ENCODE data around the gene CPXM2.

Gene CPXM2

GRCh38 chr10:123847686-123848432, 43.7 kb downstream of the CPXM2 start:
- no peak for DNase-seq (ENCODE audit: low spot score)

- no peak for DNase-seq (ENCODE audit: low spot score)
Observed at GRCh38 chr10:123843835-123844234, 47.8 kb downstream of the CPXM2 start.

GRCh38 chr10:123842692-123843385, 48.8 kb downstream of the CPXM2 start:
- no peak for DNase-seq (ENCODE audit: low spot score)

GRCh38 chr10:123841560-123841959, 50.0 kb downstream of the CPXM2 start:
- no peak for DNase-seq (ENCODE audit: low spot score)

GRCh38 chr10:123841115-123841514, 50.5 kb downstream of the CPXM2 start:
- no peak for DNase-seq (ENCODE audit: low spot score)

DNA sequence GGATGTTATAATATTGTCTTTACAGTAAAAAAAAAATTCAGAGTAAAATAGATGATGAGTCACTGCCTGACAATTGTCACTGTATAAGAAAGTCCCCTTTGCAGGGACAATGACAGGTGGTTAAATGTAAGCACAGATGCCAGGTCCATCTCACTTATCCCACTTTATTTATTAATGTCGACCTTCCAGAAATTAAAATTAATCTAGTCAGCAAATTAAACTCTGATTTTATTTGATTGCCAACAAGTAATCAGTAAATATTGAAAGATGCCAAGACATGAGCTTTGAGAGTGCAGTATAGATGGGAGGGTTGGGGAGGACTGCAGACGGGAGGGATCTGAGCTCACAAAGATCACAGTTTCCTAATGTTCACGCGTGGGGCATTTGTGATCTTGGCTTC, 50.9 kb downstream of the CPXM2 start:
- no peak for DNase-seq (ENCODE audit: low spot score)

DNA sequence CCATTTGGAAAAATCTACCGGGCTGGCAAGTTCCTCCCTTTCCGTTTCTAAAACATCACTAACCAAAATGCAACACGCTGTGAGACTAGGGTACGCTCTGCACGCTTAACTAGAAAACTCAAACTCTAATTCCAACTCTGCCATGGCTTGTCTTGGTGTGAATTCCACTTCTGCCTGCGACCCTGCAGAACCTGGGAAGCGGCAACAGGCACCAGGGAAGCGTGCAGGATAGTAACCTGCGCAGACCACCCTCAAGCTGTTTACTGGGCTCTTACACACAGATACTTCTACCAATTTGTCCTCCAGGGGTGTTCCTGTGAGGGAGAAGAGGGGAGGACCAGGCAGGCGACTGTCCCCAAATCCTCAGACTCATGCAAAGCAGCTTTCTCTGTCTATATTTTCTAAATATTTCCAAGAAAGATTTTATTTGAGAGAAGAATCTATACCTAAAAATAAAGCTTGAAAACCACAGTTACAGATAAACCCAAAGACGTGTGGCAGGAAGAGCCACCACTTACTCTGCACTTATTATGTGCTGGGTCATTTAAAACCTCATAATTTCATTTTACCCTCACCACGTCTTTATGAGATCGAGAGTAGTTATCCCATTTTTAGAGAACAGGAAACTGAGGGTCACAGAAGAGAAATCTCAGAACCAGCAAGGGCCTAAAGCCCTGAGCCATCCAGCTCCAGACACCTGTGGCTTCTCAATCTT, 52.9 kb downstream of the CPXM2 start:
- no peak for DNase-seq (ENCODE audit: low spot score)

- DNase-seq (ENCODE audit: low spot score) = no peak
Observed at GRCh38 chr10:123837756-123838155, 53.9 kb downstream of the CPXM2 start.

DNA sequence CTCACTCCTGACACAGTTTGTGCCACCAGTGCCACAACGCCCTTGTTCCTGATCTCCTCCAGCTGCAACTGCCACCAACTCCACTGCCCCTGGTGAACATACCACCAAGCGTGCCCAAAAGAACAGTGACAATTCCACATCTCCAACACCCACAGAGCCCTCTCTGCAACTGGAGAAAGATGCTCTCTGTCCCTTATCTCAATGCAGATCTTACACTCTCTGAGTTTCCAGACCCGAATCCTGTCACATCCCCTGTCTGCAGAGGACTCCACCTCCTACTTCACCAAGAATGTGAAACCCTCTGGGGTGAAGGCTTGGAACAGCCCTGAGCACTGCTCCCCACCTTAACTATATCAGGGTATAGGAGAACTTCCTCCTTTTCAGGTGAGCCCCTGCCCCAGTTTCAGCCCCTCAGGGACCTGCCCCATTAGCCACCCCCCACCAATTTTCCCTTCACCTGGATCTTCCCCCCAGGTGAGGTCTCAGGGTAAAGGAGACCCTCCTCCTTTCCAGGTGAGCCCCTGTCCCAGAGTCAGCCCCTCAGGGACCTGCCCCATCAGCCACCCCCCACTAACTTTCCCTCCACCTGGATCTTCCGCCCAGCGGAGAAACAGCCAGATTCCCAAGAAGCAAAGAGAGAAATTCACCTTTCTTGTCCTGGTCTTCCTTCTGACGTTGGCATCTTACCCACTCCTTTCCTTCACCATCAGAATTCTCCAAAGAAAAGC, 55.0 kb downstream of the CPXM2 start:
- DNase-seq (ENCODE audit: low spot score) = no peak

- no peak for DNase-seq (ENCODE audit: low spot score)
Observed at GRCh38 chr10:123835575-123835974, 56.0 kb downstream of the CPXM2 start.

GRCh38 chr10:123833170-123833850, 58.3 kb downstream of the CPXM2 start:
- DNase-seq (ENCODE audit: low spot score) = no peak

DNA sequence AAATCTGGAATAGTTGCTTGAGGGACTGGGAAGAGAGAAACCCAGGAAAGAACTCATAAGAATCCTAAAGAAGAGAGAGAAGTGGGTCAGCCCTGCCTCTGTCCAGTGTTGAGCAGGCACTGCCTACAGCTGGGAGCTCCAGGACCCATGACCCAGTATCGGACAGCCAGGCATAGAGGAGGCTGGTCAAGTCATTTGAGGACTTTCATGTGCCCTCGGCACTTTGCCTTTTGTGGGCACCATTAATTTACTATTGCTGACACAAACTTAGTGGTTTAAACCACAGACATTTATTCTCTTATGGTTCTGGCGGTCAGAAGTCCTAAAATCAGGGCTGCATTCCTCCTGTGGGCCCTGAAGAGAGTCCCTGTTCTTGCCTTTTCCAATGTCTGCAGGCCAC, 60.3 kb downstream of the CPXM2 start:
- no peak for DNase-seq (ENCODE audit: low spot score)

GRCh38 chr10:123821136-123821535, 70.5 kb downstream of the CPXM2 start:
- no peak for DNase-seq (ENCODE audit: low spot score)

DNA sequence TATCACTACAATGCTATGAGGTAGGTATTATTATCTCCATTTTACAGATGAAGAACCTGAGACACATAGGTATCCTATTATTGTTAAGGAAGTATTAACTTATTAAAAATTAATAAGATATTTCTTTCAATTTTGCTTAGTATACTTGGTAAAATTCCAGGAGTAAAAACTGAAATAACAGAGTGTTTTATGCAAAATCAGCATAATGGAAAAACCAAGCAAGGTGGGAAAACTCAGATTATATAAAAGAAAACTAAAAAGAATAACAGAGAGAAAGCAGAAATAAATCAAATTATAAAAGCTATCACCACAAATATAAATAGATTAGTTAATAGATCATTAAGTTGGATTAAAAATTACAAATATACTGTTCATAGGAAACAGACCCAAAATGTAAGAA, 82.0 kb downstream of the CPXM2 start:
- no peak for DNase-seq (ENCODE audit: low spot score)

GRCh38 chr10:123808906-123809305, 82.7 kb downstream of the CPXM2 start:
- DNase-seq (ENCODE audit: low spot score) = no peak

GRCh38 chr10:123808286-123808685, 83.3 kb downstream of the CPXM2 start:
- DNase-seq (ENCODE audit: low spot score) = no peak

DNA sequence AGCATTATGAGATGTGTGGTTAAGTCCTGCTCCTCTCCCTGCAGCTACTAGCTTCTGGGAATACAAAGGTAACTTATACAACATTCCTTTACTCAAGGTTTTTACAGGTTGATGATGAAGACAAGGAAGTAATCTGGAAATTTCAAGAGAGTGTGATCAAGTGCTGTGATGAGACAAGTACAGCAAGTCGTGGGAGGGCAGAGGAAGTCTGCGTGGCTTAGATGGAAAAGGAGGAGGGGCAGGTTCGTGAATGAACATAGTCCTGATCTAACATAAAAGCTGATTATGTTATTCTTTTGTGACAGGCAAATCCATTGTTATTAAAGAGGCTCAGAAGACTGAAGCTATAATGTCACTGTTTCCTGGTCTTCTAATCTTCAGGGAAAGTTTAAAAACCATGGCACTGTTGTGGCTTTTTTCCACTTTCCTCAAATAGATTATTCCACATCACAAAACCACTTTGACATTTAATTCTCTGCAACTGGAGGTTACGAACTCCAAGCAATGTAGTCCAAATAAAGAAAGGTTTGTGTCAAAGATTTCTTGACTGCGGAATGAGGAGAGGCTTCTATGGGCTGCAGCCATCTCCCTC, 84.1 kb downstream of the CPXM2 start:
- no peak for DNase-seq (ENCODE audit: low spot score)

GRCh38 chr10:123804716-123805115, 86.9 kb downstream of the CPXM2 start:
- no peak for DNase-seq (ENCODE audit: low spot score)

GRCh38 chr10:123800821-123801220, 90.8 kb downstream of the CPXM2 start:
- DNase-seq (ENCODE audit: low spot score) = no peak

DNA sequence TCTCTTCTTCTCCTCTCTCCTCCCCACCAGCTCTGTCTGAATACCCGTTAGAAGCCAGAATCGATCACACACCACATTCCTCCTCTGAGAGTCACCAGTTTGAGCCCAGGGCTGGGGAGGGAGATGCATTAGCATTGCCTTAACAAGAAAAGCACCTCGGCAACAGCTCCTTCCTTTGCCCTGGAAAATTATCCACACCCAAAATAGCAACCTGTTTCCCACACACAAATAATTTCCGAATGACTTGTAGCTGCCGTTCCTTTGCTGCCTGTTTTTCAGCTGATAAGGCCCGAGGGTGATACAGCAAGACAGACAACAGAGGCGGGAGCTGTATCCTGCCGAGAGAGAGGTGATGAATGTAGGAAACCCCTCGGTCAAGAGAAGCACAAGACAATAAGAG, 91.3 kb downstream of the CPXM2 start:
- no peak for DNase-seq (ENCODE audit: low spot score)

DNA sequence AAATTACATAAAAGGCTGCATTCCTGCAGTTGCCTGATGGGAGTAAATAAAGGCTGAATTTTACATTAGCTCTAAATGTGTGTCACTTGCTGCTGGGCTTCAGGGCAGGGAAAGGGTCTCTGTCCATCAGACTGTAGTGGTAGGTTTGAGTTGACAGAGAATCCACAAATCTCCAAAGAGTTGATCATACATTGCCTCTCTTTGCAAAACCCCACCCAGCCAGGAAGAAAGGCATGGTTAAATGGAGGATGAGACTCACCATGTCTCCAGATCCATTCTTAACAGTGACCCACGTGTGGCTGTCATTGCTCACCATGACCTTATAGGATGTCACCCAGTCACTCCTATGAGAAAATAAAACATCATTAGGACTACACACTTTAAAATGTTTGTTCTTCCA, 92.8 kb downstream of the CPXM2 start:
- DNase-seq (ENCODE audit: low spot score) = no peak
